Prostate gland (tissue), 2 donors: ENCODE data around the gene RIT2.

Experiments used
- POLR2A ChIP-seq: fragments of 450-650 bp; IDR thresholded peaks from one replicate; pipeline ENCODE4 v1.6.1; 2016; ENCODE audit warnings: antibody characterized with exemption, mild to moderate bottlenecking
- TF ChIP-seq, protein P1 (sequence below), 4 experiments: fragments of 200-600 bp in 2 of 4; fragments of 450-650 bp in 2 of 4; sonication (generic) in 2 of 4; IDR thresholded peaks; 1 replicate in 3 of 4; 2 replicates in 1 of 4; pipeline ENCODE4 v1.5.1; 2016 to 2019; ENCODE audit warnings: antibody characterized with exemption in 4 of 4, mild to moderate bottlenecking in 2 of 4, moderate library complexity in 2 of 4

DNA sequence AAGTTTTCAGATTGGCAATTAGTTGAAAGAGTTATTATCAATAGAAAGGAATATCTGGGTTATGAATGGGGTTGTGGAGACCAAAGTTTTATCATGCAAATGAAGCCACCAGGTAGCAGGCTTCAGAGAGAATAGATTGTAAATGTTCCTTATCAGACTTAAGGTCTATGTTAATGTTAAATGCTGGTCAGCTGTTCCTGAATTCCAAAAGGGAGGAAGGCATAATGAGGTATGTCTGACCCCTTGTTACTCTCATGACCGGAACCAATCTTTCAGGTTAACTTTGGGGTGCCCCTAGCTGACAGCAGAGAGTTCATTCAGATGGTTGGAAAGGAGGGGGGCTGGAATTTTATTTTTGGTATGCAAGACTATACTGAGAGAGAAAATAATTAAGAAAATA, 47.9 kb downstream of the RIT2 start:
- TF ChIP-seq, protein P1, sequence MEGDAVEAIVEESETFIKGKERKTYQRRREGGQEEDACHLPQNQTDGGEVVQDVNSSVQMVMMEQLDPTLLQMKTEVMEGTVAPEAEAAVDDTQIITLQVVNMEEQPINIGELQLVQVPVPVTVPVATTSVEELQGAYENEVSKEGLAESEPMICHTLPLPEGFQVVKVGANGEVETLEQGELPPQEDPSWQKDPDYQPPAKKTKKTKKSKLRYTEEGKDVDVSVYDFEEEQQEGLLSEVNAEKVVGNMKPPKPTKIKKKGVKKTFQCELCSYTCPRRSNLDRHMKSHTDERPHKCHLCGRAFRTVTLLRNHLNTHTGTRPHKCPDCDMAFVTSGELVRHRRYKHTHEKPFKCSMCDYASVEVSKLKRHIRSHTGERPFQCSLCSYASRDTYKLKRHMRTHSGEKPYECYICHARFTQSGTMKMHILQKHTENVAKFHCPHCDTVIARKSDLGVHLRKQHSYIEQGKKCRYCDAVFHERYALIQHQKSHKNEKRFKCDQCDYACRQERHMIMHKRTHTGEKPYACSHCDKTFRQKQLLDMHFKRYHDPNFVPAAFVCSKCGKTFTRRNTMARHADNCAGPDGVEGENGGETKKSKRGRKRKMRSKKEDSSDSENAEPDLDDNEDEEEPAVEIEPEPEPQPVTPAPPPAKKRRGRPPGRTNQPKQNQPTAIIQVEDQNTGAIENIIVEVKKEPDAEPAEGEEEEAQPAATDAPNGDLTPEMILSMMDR (IDR thresholded peaks at IDR 0.05): no peak
- TF ChIP-seq POLR2A: no peak
